A549 (cell line): ENCODE data around the gene LCN6. TPM values are rescaled to one million over a fixed set of nuclear protein-coding genes. Genes with fewer than 3 reads are reported as not detected.

Experiments
- ATAC-seq, 2 experiments: fragments of 200-7000 bp in 1 of 2; fragments of >200 bp in 1 of 2; cut with Nextera tagmentation in 1 of 2; cut with Tn5 transposase in 1 of 2; 3 replicates each; pipeline versions ENCODE4 v1.8.0 to v1.9.1; 2018 to 2020; ENCODE audit warnings: mild to moderate bottlenecking in 1 of 2, moderate library complexity in 1 of 2
- CTCF ChIA-PET: fragments of 300-600 bp; sonication (Branson Sonifier 250); formaldehyde crosslinking; extraction: SDS; loops from one replicate; lab custom pipeline; 2021; ENCODE audit warnings: antibody characterized with exemption, inconsistent platforms; lab: Yijun Ruan, JAX
- POLR2A ChIA-PET: fragments of 350-600 bp; formaldehyde crosslinking; extraction: SDS; loops from one replicate; lab custom pipeline; 2021; ENCODE audit warnings: antibody characterized with exemption, inconsistent platforms; lab: Yijun Ruan, JAX
- DNase-seq, 2 experiments: peaks; one replicate each; pipeline versions ENCODE4 v3.0.0 to v3.0.0-alpha.2; 2011 to 2016; ENCODE audit warnings: low read depth in 1 of 2, low spot score in 1 of 2
- FAIRE-seq: peaks from 2 replicates; lab custom pipeline; 2011; peaks lifted over from hg19 to GRCh38; lab: Jason Lieb, UNC
- H3K27ac ChIP-seq, 2 experiments: fragments of >200 bp; sonication (Bioruptor Twin); formaldehyde crosslinking; 3 replicates each; pipeline ENCODE4 v1.5.1; 2016 to 2017
- H3K4me1 ChIP-seq: fragments of >200 bp; sonication (Bioruptor Twin); formaldehyde crosslinking; 3 replicates; pipeline ENCODE4 v1.6.1; 2016
- H3K4me2 ChIP-seq: fragments of >200 bp; sonication (Bioruptor Twin); formaldehyde crosslinking; 3 replicates; pipeline ENCODE4 v1.6.1; 2016
- H3K4me3 ChIP-seq: fragments of >200 bp; sonication (Bioruptor Twin); formaldehyde crosslinking; 3 replicates; pipeline ENCODE4 v1.5.1; 2016
- H3K9me3 ChIP-seq: fragments of >200 bp; sonication (Bioruptor Twin); formaldehyde crosslinking; 3 replicates; pipeline ENCODE4 v1.6.1; 2016
- ATOH8 ChIP-seq: fragments of 250-450 bp; sonication (Bioruptor Pico); IDR thresholded peaks from 2 replicates; pipeline ENCODE4 v1.5.0; 2020; ENCODE audit warnings: low read depth, mild to moderate bottlenecking, moderate library complexity
- BCL3 ChIP-seq: fragments of >200 bp; sonication (Bioruptor Twin); formaldehyde crosslinking; IDR thresholded peaks from 3 replicates; pipeline ENCODE4 v1.6.1; 2016
- BHLHE40 ChIP-seq: IDR thresholded peaks from 2 replicates; pipeline ENCODE4 v1.6.1; 2012; ENCODE audit warnings: low read depth, low read length, inconsistent platforms
- CBX2 ChIP-seq: fragments of 200-600 bp; sonication (generic); IDR thresholded peaks from 2 replicates; pipeline ENCODE4 v1.6.1; 2016; ENCODE audit warnings: low read depth, mild to moderate bottlenecking, borderline replicate concordance
- CBX8 ChIP-seq: fragments of 200-600 bp; sonication (generic); IDR thresholded peaks from 2 replicates; pipeline ENCODE4 v1.6.1; 2016
- CEBPB ChIP-seq, 2 experiments: fragments of >200 bp in 1 of 2; sonication (Bioruptor Twin) in 1 of 2; formaldehyde crosslinking in 1 of 2; IDR thresholded peaks; 2 replicates each; pipeline ENCODE4 v1.6.1; 2012 to 2016
- CHD2 ChIP-seq: fragments of 150-350 bp; IDR thresholded peaks from 2 replicates; pipeline ENCODE4 v1.6.1; 2014; ENCODE audit warnings: low read length; ENCODE audit not compliant: partially characterized antibody
- CHD4 ChIP-seq: fragments of 200-600 bp; sonication (generic); IDR thresholded peaks from 2 replicates; pipeline ENCODE4 v1.6.1; 2016; ENCODE audit warnings: antibody characterized with exemption, mild to moderate bottlenecking, borderline replicate concordance
- EHF ChIP-seq: fragments of 250-450 bp; sonication (Bioruptor Pico); IDR thresholded peaks from 2 replicates; pipeline ENCODE4 v1.5.0; 2020; ENCODE audit warnings: mild to moderate bottlenecking
- EP300 ChIP-seq, 2 experiments: fragments of >200 bp; sonication (Bioruptor Twin); formaldehyde crosslinking; IDR thresholded peaks; 2 replicates in 1 of 2; 3 replicates in 1 of 2; pipeline ENCODE4 v1.6.1; 2016 to 2017
- FOXS1 ChIP-seq: fragments of 250-450 bp; sonication (Bioruptor Pico); IDR thresholded peaks from 2 replicates; pipeline ENCODE4 v1.5.0; 2020; ENCODE audit warnings: mild to moderate bottlenecking, moderate library complexity
- GATA3 ChIP-seq: IDR thresholded peaks from 2 replicates; pipeline ENCODE4 v1.6.1; 2012; ENCODE audit warnings: borderline replicate concordance
- HDAC2 ChIP-seq: fragments of 200-600 bp; sonication (generic); IDR thresholded peaks from 2 replicates; pipeline ENCODE4 v1.6.1; 2016
- HOXA7 ChIP-seq: fragments of 250-450 bp; sonication (Bioruptor Pico); IDR thresholded peaks from 2 replicates; pipeline ENCODE4 v1.5.0; 2020; ENCODE audit warnings: mild to moderate bottlenecking, moderate library complexity
- HOXB13 ChIP-seq: fragments of 250-450 bp; sonication (Bioruptor Pico); IDR thresholded peaks from 2 replicates; pipeline ENCODE4 v1.5.0; 2020; ENCODE audit warnings: low read depth, mild to moderate bottlenecking, moderate library complexity
- JUN ChIP-seq, 2 experiments: fragments of >200 bp; sonication (Bioruptor Twin); formaldehyde crosslinking; IDR thresholded peaks; 2 replicates in 1 of 2; 3 replicates in 1 of 2; pipeline ENCODE4 v1.6.1; 2016 to 2017
- KDM1A ChIP-seq: fragments of 200-600 bp; sonication (generic); IDR thresholded peaks from 2 replicates; pipeline ENCODE4 v1.6.1; 2016; ENCODE audit warnings: low read depth, mild to moderate bottlenecking
- MAFK ChIP-seq: fragments of 450-650 bp; IDR thresholded peaks from 2 replicates; pipeline ENCODE4 v1.6.1; 2014; ENCODE audit not compliant: partially characterized antibody
- NFE2L2 ChIP-seq: fragments of 150-350 bp; conservative IDR thresholded peaks from 2 replicates; pipeline ENCODE4 v1.6.1; 2014; ENCODE audit warnings: low read length
- REST ChIP-seq: fragments of 200-600 bp; sonication (generic); IDR thresholded peaks from 2 replicates; pipeline ENCODE4 v1.6.1; 2016; ENCODE audit warnings: antibody characterized with exemption, mild to moderate bottlenecking, moderate library complexity
- RNF2 ChIP-seq: fragments of 200-600 bp; sonication (generic); IDR thresholded peaks from 2 replicates; pipeline ENCODE4 v1.6.1; 2016; ENCODE audit warnings: low read depth, mild to moderate bottlenecking, antibody characterized with exemption, moderate library complexity, borderline replicate concordance
- SMC3 ChIP-seq: fragments of >200 bp; sonication (Bioruptor Twin); formaldehyde crosslinking; IDR thresholded peaks from 3 replicates; pipeline ENCODE4 v1.6.1; 2018; ENCODE audit warnings: inconsistent platforms
- TFCP2L1 ChIP-seq: fragments of 250-450 bp; sonication (Bioruptor Pico); IDR thresholded peaks from 2 replicates; pipeline ENCODE4 v1.5.0; 2021; ENCODE audit warnings: mild to moderate bottlenecking
- ZC3H11A ChIP-seq: fragments of 450-650 bp; IDR thresholded peaks from 2 replicates; pipeline ENCODE4 v1.6.1; 2014; ENCODE audit warnings: antibody characterized with exemption, mild to moderate bottlenecking
- ZFP36 ChIP-seq: fragments of 450-650 bp; IDR thresholded peaks from 2 replicates; pipeline ENCODE4 v1.6.1; 2014; ENCODE audit warnings: borderline replicate concordance; ENCODE audit not compliant: partially characterized antibody
- ZSCAN20 ChIP-seq: fragments of 250-450 bp; sonication (Bioruptor Pico); IDR thresholded peaks from 2 replicates; pipeline ENCODE4 v1.8.0; 2022; ENCODE audit warnings: mild to moderate bottlenecking, moderate library complexity
- WGBS: methylation state at CpG from one replicate; pipeline ENCODE4 v1.1.6; 2017; ENCODE audit errors: missing lambda C conversion rate; 5-methylcytosine and 5-hydroxymethylcytosine counted together
- polyA plus RNA-seq, 4 experiments: library from polyadenylated mRNA; depleted of rRNA in 3 of 4; stranded (reverse); fragments of >200 nt; fragmentation: RNase III in 1 of 4; extraction: RNeasy Plus Mini Kit Qiagen cat#74134 plus additional on column Dnase treatment in 1 of 4; gene quantifications; 2 replicates in 3 of 4; 3 replicates in 1 of 4; pipeline ENCODE4 v1.2.3, GENCODE V29; 2011 to 2017

Gene LCN6
- polyA plus RNA-seq, 2 of the 4 experiments (the other 2 are of a cell fraction) = not detected

- DNase-seq (no peak), FAIRE-seq (no peak), ATAC-seq (no peak)
- Histone ChIP-seq H3K9me3 (no peaks in the 10 kb centered on the region), H3K4me3 (no peak overlapping the region), H3K27ac (no peak overlapping the region), H3K4me2 (no peak overlapping the region), H3K4me1 (no peaks in the 10 kb centered on the region)
- WGBS = 78% methylated on average over 20 of the region's 20 CpGs
- ChIA-PET CTCF (interaction anchor here (3.0 kb wide), 1 partner anchor 11 kb away, joined by 18 read pairs; no protein-coding TSS in a partner anchor), POLR2A (no interaction called here)
- TF ChIP-seq RNF2 (no peak), BHLHE40 (no peak), HOXA7 (CRISPR knock-in tag) (no peak), CEBPB (IDR thresholded peaks at IDR 0.05) (no peak), CHD2 (no peak), NFE2L2 (no peak), HDAC2 (no peak), ATOH8 (no peak), FOXS1 (no peak), EHF (no peak), EP300 (IDR thresholded peaks at IDR 0.05) (no peak), KDM1A (no peak), ZC3H11A (no peak), GATA3 (no peak), ZFP36 (no peak)
Observed at GRCh38 chr9:136738960-136739359, 9.4 kb downstream of the LCN6 start.

- Histone ChIP-seq H3K27ac (no peak overlapping the region), H3K4me1 (no peaks in the 10 kb centered on the region), H3K4me3 (no peak overlapping the region), H3K4me2 (no peak overlapping the region), H3K9me3 (no peaks in the 10 kb centered on the region)
- CTCF ChIA-PET = interaction anchor here (1.3 to 3.0 kb wide), 4 partner anchors 8 to 25 kb away, joined by 3 to 18 read pairs (median 6); partner anchors contain the start of gene LCN8
- no peak for FAIRE-seq
- DNase-seq = no peak
- ATAC-seq = no peak; a peak in 1 of 6 replicates
- POLR2A ChIA-PET = interaction anchor here (0.6 kb wide), 1 partner anchor 8 kb away, joined by 3 read pairs; no protein-coding TSS in a partner anchor
- TF ChIP-seq HOXB13 (no peak), CHD4 (no peak), ATOH8 (no peak), CBX8 (no peak), NFE2L2 (no peak), CBX2 (no peak), ZSCAN20 (CRISPR knock-in tag) (no peak), EHF (no peak), CHD2 (no peak), MAFK (no peak), TFCP2L1 (no peak)
- 81% methylated on average over 7 of the region's 21 CpGs for WGBS
Observed at GRCh38 chr9:136735812-136736480, 12.4 kb downstream of the LCN6 start.

- DNase-seq (no peak), ATAC-seq (no peak), FAIRE-seq (no peak)
- Histone ChIP-seq H3K27ac (no peak overlapping the region), H3K4me2 (no peak overlapping the region), H3K9me3 (no peaks in the 10 kb centered on the region), H3K4me3 (no peak overlapping the region), H3K4me1 (no peaks in the 10 kb centered on the region)
- ChIA-PET CTCF (interaction anchor here (0.6 to 2.1 kb wide), 5 partner anchors 8 to 52 kb away, joined by 3 to 7 read pairs (median 3); no protein-coding TSS in a partner anchor), POLR2A (no interaction called here)
- WGBS = 86% methylated on average over 11 of the region's 12 CpGs
- TF ChIP-seq JUN (IDR thresholded peaks at IDR 0.05) = no peak
- no peak for TF ChIP-seq BCL3
- TF ChIP-seq ATOH8 = no peak
- TF ChIP-seq FOXS1 = no peak
- no peak for TF ChIP-seq SMC3
- no peak for TF ChIP-seq REST
Observed at GRCh38 chr9:136734837-136735496, 13.4 kb downstream of the LCN6 start.
